ENCODE results near the gene LDLRAP1.

LDLRAP1 gene

GRCh38 chr1:25527226-25527846 lies 16.1 kb upstream of the LDLRAP1 start:
- no peak for FAIRE-seq
- DNase-seq (ENCODE audit: insufficient read length) = no peak
- no peak for TF ChIP-seq POLR2AphosphoS5 (IDR thresholded peaks at IDR 0.05; ENCODE audit: low read depth, low read length)
- no peak for TF ChIP-seq TAF1 (IDR thresholded peaks at IDR 0.05; ENCODE audit: borderline replicate concordance, low read depth, low read length)
- no peak for TF ChIP-seq POLR2A (IDR thresholded peaks at IDR 0.05; ENCODE audit: low read depth, low read length)

GRCh38 chr1:25527946-25528595 lies 15.3 kb upstream of the LDLRAP1 start:
- TF ChIP-seq POLR2AphosphoS5 (IDR thresholded peaks at IDR 0.05; ENCODE audit: low read depth, low read length) (no peak), POLR2A (IDR thresholded peaks at IDR 0.05; ENCODE audit: low read depth, low read length) (no peak), TAF1 (IDR thresholded peaks at IDR 0.05; ENCODE audit: borderline replicate concordance, low read depth, low read length) (no peak)
- DNase-seq (ENCODE audit: insufficient read length) (no peak), FAIRE-seq (no peak)

DNA sequence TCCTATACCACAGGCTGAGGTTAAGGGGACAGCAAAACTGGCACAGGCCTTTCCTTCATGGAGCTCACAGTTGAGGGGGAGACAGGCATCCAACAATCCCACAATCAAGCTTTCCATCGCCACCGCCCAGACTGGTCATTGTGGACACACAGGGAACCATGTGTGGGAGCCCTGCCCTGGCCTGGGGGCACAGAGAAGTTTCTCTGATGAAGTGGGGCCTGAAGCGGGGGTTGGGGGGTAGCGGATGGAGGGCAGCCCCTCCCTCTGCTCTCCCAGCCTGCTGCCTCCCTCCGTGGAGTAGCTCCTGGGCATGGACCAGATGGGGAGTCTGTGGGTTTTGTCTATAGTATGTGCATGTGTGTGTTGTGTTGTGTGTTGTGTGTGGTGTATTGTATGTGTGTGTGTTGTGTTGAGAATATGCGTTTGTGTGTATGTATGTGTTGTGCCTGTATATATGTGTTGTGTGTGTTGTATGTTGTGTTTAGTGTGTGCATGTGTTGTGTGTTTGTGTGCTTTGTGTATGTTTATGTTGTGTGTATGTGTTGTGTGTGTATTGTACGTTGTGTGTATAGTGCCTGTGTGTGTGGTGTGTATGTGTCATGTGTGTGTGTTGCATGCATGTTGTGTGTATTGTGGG lies 14.4 kb upstream of the LDLRAP1 start:
- FAIRE-seq (peak; percentile 63), DNase-seq (ENCODE audit: insufficient read length) (no peak)
- TF ChIP-seq POLR2A (IDR thresholded peaks at IDR 0.05; ENCODE audit: low read depth, low read length) = no peak
- TF ChIP-seq POLR2AphosphoS5 (IDR thresholded peaks at IDR 0.05; ENCODE audit: low read depth, low read length) = no peak
- no peak for TF ChIP-seq TAF1 (IDR thresholded peaks at IDR 0.05; ENCODE audit: borderline replicate concordance, low read depth, low read length)

DNA sequence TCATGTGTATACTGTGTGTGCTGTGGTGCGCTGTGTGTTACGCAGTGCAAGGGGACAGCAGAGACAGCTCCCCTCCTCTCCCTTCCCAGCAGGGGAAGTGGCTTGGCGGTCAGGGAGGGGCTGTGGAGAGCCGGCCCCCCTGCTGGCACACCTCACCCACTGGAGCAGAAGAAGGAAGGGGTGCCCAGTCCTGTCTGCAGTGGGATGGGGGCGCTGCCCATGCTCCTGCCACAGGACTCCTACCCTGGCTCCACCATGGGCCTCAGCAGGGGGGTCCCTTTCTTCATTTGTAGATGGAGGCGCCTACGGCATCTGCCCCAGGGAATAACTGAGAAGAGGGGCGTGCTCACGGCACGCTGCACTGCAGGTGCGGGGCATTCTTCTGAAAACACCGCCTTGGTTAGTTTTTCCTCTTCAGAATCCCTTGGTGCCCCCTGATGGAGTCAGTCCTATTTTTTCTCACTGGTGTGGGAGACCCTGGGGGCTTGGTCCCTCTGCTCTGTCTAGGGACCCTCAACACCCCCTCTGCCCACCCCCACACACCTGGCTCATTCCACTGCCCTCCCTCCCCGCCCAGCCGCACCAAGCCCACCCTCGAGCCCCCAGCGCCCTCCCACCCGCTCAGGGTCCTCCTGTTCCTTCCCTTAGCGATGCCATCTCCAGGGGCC lies 13.8 kb upstream of the LDLRAP1 start:
- no peak for TF ChIP-seq POLR2A (IDR thresholded peaks at IDR 0.05; ENCODE audit: low read depth, low read length)
- FAIRE-seq = no peak
- DNase-seq (ENCODE audit: insufficient read length) = no peak

GRCh38 chr1:25530186-25531081 lies 13.0 kb upstream of the LDLRAP1 start:
- FAIRE-seq = no peak
- TF ChIP-seq POLR2AphosphoS5 (IDR thresholded peaks at IDR 0.05; ENCODE audit: low read depth, low read length) (no peak), TAF1 (IDR thresholded peaks at IDR 0.05; ENCODE audit: borderline replicate concordance, low read depth, low read length) (no peak), POLR2A (IDR thresholded peaks at IDR 0.05; ENCODE audit: low read depth, low read length) (no peak)
- no peak for DNase-seq (ENCODE audit: insufficient read length)

DNA sequence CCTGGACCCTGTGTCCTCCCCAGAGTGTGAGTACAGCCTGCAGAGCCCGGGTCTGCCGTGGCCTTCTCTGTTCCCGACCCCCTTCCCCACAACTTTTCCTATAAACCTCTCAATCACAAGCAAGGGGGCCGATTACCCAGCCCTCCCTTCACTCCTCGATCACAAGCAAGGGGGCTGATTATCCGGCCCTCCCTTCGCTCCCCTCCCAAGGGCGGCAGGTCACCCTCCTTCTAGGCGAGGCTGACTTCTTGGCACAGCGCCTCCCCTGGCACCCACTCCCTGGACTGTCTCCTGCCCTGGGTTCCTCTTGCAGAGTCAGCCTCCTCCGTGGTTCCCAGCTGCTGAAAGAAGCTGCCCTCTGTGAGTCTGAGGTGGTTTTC lies 12.3 kb upstream of the LDLRAP1 start:
- FAIRE-seq = no peak
- no peak for TF ChIP-seq POLR2AphosphoS5 (IDR thresholded peaks at IDR 0.05; ENCODE audit: low read depth, low read length)
- TF ChIP-seq TAF1 (IDR thresholded peaks at IDR 0.05; ENCODE audit: borderline replicate concordance, low read depth, low read length) = no peak
- TF ChIP-seq POLR2A (IDR thresholded peaks at IDR 0.05; ENCODE audit: low read depth, low read length) = no peak
- no peak for DNase-seq (ENCODE audit: insufficient read length)

- DNase-seq (ENCODE audit: insufficient read length) = no peak
- no peak for FAIRE-seq
- TF ChIP-seq POLR2AphosphoS5 (IDR thresholded peaks at IDR 0.05; ENCODE audit: low read depth, low read length) = no peak
- TF ChIP-seq TAF1 (IDR thresholded peaks at IDR 0.05; ENCODE audit: borderline replicate concordance, low read depth, low read length) = no peak
- TF ChIP-seq POLR2A (IDR thresholded peaks at IDR 0.05; ENCODE audit: low read depth, low read length) = no peak
Observed at GRCh38 chr1:25532970-25533369, 10.4 kb upstream of the LDLRAP1 start.

DNA sequence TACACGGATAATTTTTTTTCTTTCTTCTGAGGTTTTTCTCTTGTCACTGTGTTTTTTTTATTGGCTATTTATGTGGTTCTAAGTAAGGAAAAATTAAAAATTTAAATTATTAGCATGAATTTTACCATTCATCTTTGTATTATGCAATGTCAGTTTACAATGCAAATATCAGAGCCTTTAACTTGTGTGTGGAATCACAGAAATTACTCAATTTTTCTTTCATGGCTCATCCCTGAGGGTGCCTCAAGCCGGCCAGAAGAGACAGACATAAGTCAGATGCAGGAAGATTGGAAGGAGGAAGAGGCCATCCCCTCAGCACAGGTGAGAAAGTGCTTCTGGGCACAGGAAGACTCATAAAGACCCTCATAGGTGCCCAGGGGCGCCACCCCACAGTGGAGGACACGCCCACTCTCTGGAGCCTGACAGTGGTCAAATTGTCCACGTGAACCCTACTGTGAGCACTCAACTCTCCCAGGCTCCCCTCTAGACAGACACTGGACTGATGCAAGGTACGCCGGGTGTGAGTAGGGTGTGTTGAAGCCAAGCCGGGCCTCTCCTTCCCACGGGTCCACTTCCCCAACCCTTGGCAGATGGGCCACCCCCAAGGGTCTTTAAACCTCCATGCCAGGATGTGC lies 9.5 kb upstream of the LDLRAP1 start:
- no peak for TF ChIP-seq POLR2A (IDR thresholded peaks at IDR 0.05; ENCODE audit: low read depth, low read length)
- TF ChIP-seq TAF1 (IDR thresholded peaks at IDR 0.05; ENCODE audit: borderline replicate concordance, low read depth, low read length) = no peak
- TF ChIP-seq POLR2AphosphoS5 (IDR thresholded peaks at IDR 0.05; ENCODE audit: low read depth, low read length) = no peak
- DNase-seq (ENCODE audit: insufficient read length) (no peak), FAIRE-seq (no peak)

DNA sequence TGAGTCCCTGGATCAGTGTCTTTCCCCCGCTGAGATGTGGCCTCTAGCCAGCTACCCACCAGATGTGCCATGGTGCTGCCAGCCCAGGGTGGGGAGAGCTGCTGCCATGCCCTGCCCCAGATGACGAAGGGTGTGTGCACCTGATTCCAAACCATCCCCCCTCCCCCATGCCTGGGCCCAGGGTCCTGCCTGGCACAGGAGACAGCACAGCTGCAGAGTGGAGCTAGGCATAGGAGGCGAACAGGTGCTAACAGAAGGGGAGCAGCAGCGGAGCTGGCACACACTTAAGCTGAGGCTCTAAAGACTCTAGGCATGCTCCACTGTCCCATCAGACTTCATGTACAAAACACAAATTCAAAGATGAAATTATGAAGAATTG lies 9.0 kb upstream of the LDLRAP1 start:
- DNase-seq (ENCODE audit: insufficient read length) (no peak), FAIRE-seq (no peak)
- TF ChIP-seq POLR2A (IDR thresholded peaks at IDR 0.05; ENCODE audit: low read depth, low read length) = no peak
- TF ChIP-seq TAF1 (IDR thresholded peaks at IDR 0.05; ENCODE audit: borderline replicate concordance, low read depth, low read length) = no peak
- TF ChIP-seq POLR2AphosphoS5 (IDR thresholded peaks at IDR 0.05; ENCODE audit: low read depth, low read length) = no peak

- FAIRE-seq (no peak), DNase-seq (ENCODE audit: insufficient read length) (no peak)
- TF ChIP-seq POLR2AphosphoS5 (IDR thresholded peaks at IDR 0.05; ENCODE audit: low read depth, low read length) (no peak), TAF1 (IDR thresholded peaks at IDR 0.05; ENCODE audit: borderline replicate concordance, low read depth, low read length) (no peak), POLR2A (IDR thresholded peaks at IDR 0.05; ENCODE audit: low read depth, low read length) (no peak)
Observed at GRCh38 chr1:25536124-25536523, 7.3 kb upstream of the LDLRAP1 start.

All from GM12892 (cell line).